ENCODE measurements around the gene RPS6KC1.
"Not testable (repeated sequence)": the region's sequence is repeated elsewhere in the genome, so short reads cannot be mapped to it uniquely, and the experiment has no call there.

RPS6KC1 gene

GRCh38 chr1:213089924-213090677 is 39.1 kb downstream of the RPS6KC1 start:
- no peak overlapping the region for H3K4me3 ChIP-seq
- H3K9me3 ChIP-seq (ENCODE audit: low read depth, low read length), result no peaks in the 10 kb centered on the region

DNA sequence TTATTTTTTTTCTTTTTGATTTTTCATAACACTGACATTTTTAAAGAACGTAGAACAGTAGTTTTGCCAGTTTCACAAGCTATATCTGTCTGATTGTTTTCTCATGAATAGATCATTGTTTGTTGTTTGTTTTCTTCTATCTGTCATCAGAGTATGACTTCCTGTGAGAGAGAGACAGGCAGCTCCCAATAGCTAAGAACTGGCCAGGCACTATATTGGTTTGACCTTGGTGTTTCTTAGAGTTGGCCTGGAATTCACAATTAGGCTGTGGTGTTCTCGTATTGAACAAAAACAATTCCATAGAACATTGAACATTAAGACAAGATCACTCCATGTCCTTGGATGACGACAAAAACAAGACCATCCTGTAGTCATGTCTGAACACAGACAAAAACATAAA is 43.4 kb downstream of the RPS6KC1 start:
- Histone ChIP-seq H3K9ac (ENCODE audit: insufficient read length) (no peak overlapping the region), H3K27ac (no peak overlapping the region), H3K9me3 (ENCODE audit: low read depth, low read length) (no peaks in the 10 kb centered on the region), H3K36me3 (ENCODE audit: insufficient read depth, low read length) (peaks cover 10% of the 10 kb centered on the region; the same call in 1 of the 2 replicates), H3K4me3 (no peak overlapping the region)
- TF ChIP-seq EZH2 (IDR thresholded peaks at IDR 0.05) (no peak), POLR2AphosphoS5 (IDR thresholded peaks at IDR 0.05; ENCODE audit: borderline replicate concordance, low read depth, low read length) (no peak)
- no peak for DNase-seq (ENCODE audit: low read depth, low spot score)

More at GRCh38 chr1:213089924-213090677, 39.1 kb downstream of the RPS6KC1 start:
- TF ChIP-seq EZH2 (IDR thresholded peaks at IDR 0.05) (no peak), POLR2AphosphoS5 (IDR thresholded peaks at IDR 0.05; ENCODE audit: borderline replicate concordance, low read depth, low read length) (no peak), FOXP2 (optimal IDR thresholded peaks at IDR 0.05; ENCODE audit: control extremely low read depth, extremely low read length, insufficient read depth) (no peak)
- H3K9ac ChIP-seq (ENCODE audit: insufficient read length), result no peak overlapping the region
- no peak for DNase-seq (ENCODE audit: low read depth, low spot score)
- no peak overlapping the region for H3K27ac ChIP-seq
- H3K36me3 ChIP-seq (ENCODE audit: insufficient read depth, low read length), result peaks cover 7% of the 10 kb centered on the region; the same call in 1 of the 2 replicates

DNA sequence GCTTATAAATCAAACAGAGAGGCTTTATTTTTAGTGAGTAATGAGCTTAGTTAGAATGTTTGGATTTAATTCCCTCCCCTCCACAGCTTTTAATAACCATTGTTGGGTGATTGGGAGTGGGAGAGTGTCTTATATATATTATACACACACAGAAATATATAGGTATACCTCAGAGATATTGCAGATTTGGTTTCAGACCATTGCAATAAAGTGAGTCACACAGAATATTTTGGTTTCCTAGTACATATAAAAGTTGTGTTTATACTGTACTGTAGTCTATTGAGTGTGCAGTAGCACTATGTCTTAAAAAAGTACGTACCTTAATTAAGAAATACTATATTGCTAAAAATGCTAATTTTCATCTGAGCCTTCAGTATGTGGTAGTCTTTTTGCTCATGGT is 44.4 kb downstream of the RPS6KC1 start:
- DNase-seq (ENCODE audit: low read depth, low spot score), result no peak
- no peak overlapping the region for H3K27ac ChIP-seq
- peaks cover 10% of the 10 kb centered on the region; the same call in 1 of the 2 replicates for H3K36me3 ChIP-seq (ENCODE audit: insufficient read depth, low read length)
- TF ChIP-seq EZH2 (IDR thresholded peaks at IDR 0.05) (no peak), FOXP2 (optimal IDR thresholded peaks at IDR 0.05; ENCODE audit: control extremely low read depth, extremely low read length, insufficient read depth) (no peak), POLR2AphosphoS5 (IDR thresholded peaks at IDR 0.05; ENCODE audit: borderline replicate concordance, low read depth, low read length) (no peak)
- H3K9me3 ChIP-seq (ENCODE audit: low read depth, low read length), result no peaks in the 10 kb centered on the region
- H3K9ac ChIP-seq (ENCODE audit: insufficient read length), result no peak overlapping the region
- no peak overlapping the region for H3K4me3 ChIP-seq

GRCh38 chr1:213099682-213100399 is 48.8 kb downstream of the RPS6KC1 start:
- Histone ChIP-seq H3K9ac (ENCODE audit: insufficient read length) (no peak overlapping the region), H3K36me3 (ENCODE audit: insufficient read depth, low read length) (peaks cover 6% of the 10 kb centered on the region; the same call in 1 of the 2 replicates), H3K9me3 (ENCODE audit: low read depth, low read length) (no peaks in the 10 kb centered on the region), H3K4me3 (no peak overlapping the region), H3K27ac (no peak overlapping the region)
- no peak for DNase-seq (ENCODE audit: low read depth, low spot score)
- TF ChIP-seq EZH2 (IDR thresholded peaks at IDR 0.05) (no peak), FOXP2 (optimal IDR thresholded peaks at IDR 0.05; ENCODE audit: control extremely low read depth, extremely low read length, insufficient read depth) (no peak), POLR2AphosphoS5 (IDR thresholded peaks at IDR 0.05; ENCODE audit: borderline replicate concordance, low read depth, low read length) (no peak)

DNA sequence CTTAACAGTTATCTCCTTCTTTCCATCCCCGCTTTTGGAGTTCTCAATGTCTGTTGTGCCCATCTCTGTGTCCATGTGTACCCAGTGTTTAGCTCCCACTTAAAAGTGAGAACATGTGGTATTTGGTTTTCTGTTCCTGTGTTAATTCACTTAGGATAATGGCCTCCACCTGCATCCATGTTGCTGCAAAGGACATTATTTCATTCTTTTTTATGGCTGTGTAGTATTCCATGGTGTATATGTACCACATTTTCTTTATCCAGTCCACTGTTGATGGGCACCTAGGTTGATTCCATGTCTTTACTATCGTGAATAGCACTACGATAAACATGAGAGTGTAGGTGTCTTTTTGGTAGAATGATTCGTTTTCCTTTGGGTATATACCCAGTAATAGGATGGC is 49.5 kb downstream of the RPS6KC1 start:
- not testable (repeated sequence) for H3K9ac ChIP-seq (ENCODE audit: insufficient read length); DNase-seq (ENCODE audit: low read depth, low spot score); H3K27ac ChIP-seq; H3K36me3 ChIP-seq (ENCODE audit: insufficient read depth, low read length); H3K9me3 ChIP-seq (ENCODE audit: low read depth, low read length); H3K4me3 ChIP-seq

GRCh38 chr1:213103377-213104306 is 52.6 kb downstream of the RPS6KC1 start:
- no peak overlapping the region for H3K9ac ChIP-seq (ENCODE audit: insufficient read length)
- no peak overlapping the region for H3K27ac ChIP-seq
- TF ChIP-seq FOXP2 (optimal IDR thresholded peaks at IDR 0.05; ENCODE audit: control extremely low read depth, extremely low read length, insufficient read depth) (no peak), EZH2 (IDR thresholded peaks at IDR 0.05) (no peak), POLR2AphosphoS5 (IDR thresholded peaks at IDR 0.05; ENCODE audit: borderline replicate concordance, low read depth, low read length) (no peak)
- peaks cover 10% of the 10 kb centered on the region for H3K36me3 ChIP-seq (ENCODE audit: insufficient read depth, low read length)
- no peak for DNase-seq (ENCODE audit: low read depth, low spot score)
- no peak overlapping the region for H3K4me3 ChIP-seq
- H3K9me3 ChIP-seq (ENCODE audit: low read depth, low read length), result no peaks in the 10 kb centered on the region; the same call in 1 of the 2 replicates

GRCh38 chr1:213104604-213105003 is 53.6 kb downstream of the RPS6KC1 start:
- no peak overlapping the region for H3K27ac ChIP-seq
- H3K36me3 ChIP-seq (ENCODE audit: insufficient read depth, low read length), result peaks cover 10% of the 10 kb centered on the region
- no peak for DNase-seq (ENCODE audit: low read depth, low spot score)
- TF ChIP-seq POLR2AphosphoS5 (IDR thresholded peaks at IDR 0.05; ENCODE audit: borderline replicate concordance, low read depth, low read length) (no peak), FOXP2 (optimal IDR thresholded peaks at IDR 0.05; ENCODE audit: control extremely low read depth, extremely low read length, insufficient read depth) (no peak), EZH2 (IDR thresholded peaks at IDR 0.05) (no peak)
- H3K9ac ChIP-seq (ENCODE audit: insufficient read length), result no peak overlapping the region
- no peaks in the 10 kb centered on the region; the same call in 1 of the 2 replicates for H3K9me3 ChIP-seq (ENCODE audit: low read depth, low read length)
- H3K4me3 ChIP-seq, result no peak overlapping the region

- H3K4me3 ChIP-seq, result no peak overlapping the region
- H3K9ac ChIP-seq (ENCODE audit: insufficient read length), result no peak overlapping the region
- H3K9me3 ChIP-seq (ENCODE audit: low read depth, low read length), result no peaks in the 10 kb centered on the region; the same call in 1 of the 2 replicates
- no peak for DNase-seq (ENCODE audit: low read depth, low spot score)
- no peak overlapping the region for H3K27ac ChIP-seq
- H3K36me3 ChIP-seq (ENCODE audit: insufficient read depth, low read length), result peaks cover 10% of the 10 kb centered on the region
- no peak for TF ChIP-seq EZH2 (IDR thresholded peaks at IDR 0.05)
- TF ChIP-seq FOXP2 (optimal IDR thresholded peaks at IDR 0.05; ENCODE audit: control extremely low read depth, extremely low read length, insufficient read depth), result no peak
- TF ChIP-seq POLR2AphosphoS5 (IDR thresholded peaks at IDR 0.05; ENCODE audit: borderline replicate concordance, low read depth, low read length), result no peak
Measured at GRCh38 chr1:213106298-213106697, 55.3 kb downstream of the RPS6KC1 start.

Measured in SK-N-MC (cell line).